ENCODE measurements around the gene RET. TPM values are rescaled to one million over a fixed set of nuclear protein-coding genes. Genes with fewer than 3 reads are reported as not detected.

RET gene
- total RNA-seq, 4 donors from 2014 or later: 1.4 to 3.9 (median 1.8) TPM

DNA sequence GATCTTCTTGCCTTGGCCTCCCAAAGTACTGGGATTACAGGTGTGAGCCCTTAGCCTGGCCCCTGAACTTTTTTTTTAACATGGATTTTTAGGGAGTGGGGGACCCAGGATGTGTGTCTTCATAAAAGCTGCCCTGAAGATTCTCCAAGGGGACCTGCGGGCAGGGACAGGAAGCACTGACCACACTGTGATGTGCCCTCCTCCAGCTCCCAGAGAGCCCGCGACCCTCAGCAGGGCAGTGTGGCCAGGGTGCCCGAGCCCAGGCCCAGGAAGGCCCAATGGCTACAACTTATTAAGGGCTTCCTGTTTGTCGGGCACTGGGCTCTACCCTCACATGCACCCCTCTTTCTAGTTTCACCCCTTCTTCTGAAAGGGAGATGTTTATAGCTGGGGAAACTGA is 2.5 kb upstream of the RET start:
- no CpG with 5 or more reads among the region's 5 CpGs for WGBS, 2 donors (ENCODE audit: low coverage in 1 of 2)
- no peak overlapping the region for H3K4me3 ChIP-seq
- H3K4me1 ChIP-seq: peaks cover 0 to 25% (median 4%) of the 10 kb centered on the region in 3 donors
- H3K27me3 ChIP-seq: peaks cover 92% of the 10 kb centered on the region
- H3K36me3 ChIP-seq: no peaks in the 10 kb centered on the region
- TF ChIP-seq, protein P1, sequence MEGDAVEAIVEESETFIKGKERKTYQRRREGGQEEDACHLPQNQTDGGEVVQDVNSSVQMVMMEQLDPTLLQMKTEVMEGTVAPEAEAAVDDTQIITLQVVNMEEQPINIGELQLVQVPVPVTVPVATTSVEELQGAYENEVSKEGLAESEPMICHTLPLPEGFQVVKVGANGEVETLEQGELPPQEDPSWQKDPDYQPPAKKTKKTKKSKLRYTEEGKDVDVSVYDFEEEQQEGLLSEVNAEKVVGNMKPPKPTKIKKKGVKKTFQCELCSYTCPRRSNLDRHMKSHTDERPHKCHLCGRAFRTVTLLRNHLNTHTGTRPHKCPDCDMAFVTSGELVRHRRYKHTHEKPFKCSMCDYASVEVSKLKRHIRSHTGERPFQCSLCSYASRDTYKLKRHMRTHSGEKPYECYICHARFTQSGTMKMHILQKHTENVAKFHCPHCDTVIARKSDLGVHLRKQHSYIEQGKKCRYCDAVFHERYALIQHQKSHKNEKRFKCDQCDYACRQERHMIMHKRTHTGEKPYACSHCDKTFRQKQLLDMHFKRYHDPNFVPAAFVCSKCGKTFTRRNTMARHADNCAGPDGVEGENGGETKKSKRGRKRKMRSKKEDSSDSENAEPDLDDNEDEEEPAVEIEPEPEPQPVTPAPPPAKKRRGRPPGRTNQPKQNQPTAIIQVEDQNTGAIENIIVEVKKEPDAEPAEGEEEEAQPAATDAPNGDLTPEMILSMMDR (IDR thresholded peaks at IDR 0.05): no peak
- no peak for TF ChIP-seq EP300 (IDR thresholded peaks at IDR 0.05)
- TF ChIP-seq POLR2A (IDR thresholded peaks at IDR 0.05): no peak
- no peak for TF ChIP-seq POLR2AphosphoS5 (IDR thresholded peaks at IDR 0.05)
- H3K27ac ChIP-seq: no peak overlapping the region
- no peak for ATAC-seq
- no peaks in the 10 kb centered on the region for H3K9me3 ChIP-seq

DNA sequence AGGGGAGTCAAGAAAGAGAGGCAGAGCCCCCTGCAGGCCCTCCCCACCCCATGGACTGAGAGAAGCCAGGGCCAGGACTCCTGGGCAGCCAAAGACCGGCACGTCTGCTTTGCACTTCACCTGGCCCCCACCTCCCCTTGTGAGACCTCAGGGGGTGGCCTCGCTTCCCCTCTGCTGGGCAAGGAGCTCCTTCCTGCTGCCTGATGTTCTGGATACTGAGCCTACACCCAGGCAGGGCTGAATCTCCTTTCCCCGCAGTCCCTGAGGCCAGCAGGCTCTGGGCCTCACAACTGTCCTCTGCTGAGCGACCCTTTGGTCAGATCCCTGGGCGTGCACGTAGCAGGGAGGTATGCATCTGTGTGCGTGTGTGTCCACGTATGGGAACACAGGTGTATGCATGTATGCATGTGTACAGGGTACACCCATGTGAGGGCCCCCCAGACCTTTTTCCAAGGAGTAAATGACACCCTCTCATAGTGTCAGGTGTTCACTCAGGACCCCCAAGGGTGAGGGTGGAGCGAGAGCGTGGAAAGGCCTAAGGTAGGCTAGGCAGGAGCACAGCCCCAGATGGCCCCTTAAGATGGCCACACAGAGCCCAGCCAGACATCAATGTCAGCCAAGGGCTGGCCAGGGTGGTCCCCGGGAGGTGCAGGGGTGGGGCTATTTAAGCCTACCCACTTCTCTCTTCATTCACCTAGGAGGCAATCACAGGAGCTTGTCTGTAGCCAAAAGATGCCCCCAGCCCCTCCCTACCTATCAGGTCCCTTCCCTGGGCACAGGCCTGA is 1.9 kb upstream of the RET start:
- Histone ChIP-seq H3K27me3 (peaks cover 90% of the 10 kb centered on the region), H3K9me3 (no peaks in the 10 kb centered on the region), H3K27ac (no peak overlapping the region), H3K4me1 (peaks cover 0 to 25% (median 4%) of the 10 kb centered on the region in 3 donors), H3K36me3 (no peaks in the 10 kb centered on the region), H3K4me3 (no peak overlapping the region)
- 100% methylated on average over 1 of the region's 12 CpGs; no CpG with 5 or more reads in 1 of the 2 donors for WGBS, 2 donors (ENCODE audit: low coverage in 1 of 2)
- no peak for ATAC-seq
- TF ChIP-seq, protein P1 (IDR thresholded peaks at IDR 0.05): no peak
- TF ChIP-seq EP300 (IDR thresholded peaks at IDR 0.05) (no peak), POLR2A (IDR thresholded peaks at IDR 0.05) (no peak)

DNA sequence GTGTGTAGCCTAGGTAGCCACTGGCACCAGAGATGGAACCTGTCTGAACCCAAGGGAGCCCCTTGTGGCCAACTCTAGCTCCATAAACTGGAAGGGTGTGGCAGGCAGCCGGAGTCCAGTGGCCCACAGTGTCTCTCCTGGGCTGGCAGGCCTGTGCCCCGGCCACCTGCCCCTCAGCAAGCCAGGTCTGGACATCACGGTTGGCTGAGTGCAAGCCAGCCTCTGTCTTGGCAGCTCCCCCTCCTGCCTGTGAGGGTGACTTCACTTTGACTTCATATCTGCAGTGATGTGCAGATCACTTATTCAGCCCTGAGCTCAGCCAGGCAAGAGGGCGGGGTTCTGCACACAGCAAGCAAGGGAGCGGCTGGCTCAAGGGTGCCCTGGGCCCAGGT is 1.3 kb upstream of the RET start:
- no peak overlapping the region for H3K27ac ChIP-seq
- no peaks in the 10 kb centered on the region for H3K9me3 ChIP-seq
- peaks cover 0 to 25% (median 4%) of the 10 kb centered on the region in 3 donors for H3K4me1 ChIP-seq
- no peak overlapping the region for H3K4me3 ChIP-seq
- WGBS, 2 donors (ENCODE audit: low coverage in 1 of 2): no CpG with 5 or more reads among the region's 5 CpGs
- no peaks in the 10 kb centered on the region for H3K36me3 ChIP-seq
- no peak for ATAC-seq
- no peak for TF ChIP-seq POLR2AphosphoS5 (IDR thresholded peaks at IDR 0.05)
- TF ChIP-seq EP300 (IDR thresholded peaks at IDR 0.05): no peak
- TF ChIP-seq POLR2A (IDR thresholded peaks at IDR 0.05): no peak
- TF ChIP-seq, protein P1 (IDR thresholded peaks at IDR 0.05): no peak
- H3K27me3 ChIP-seq: peaks cover 92% of the 10 kb centered on the region

DNA sequence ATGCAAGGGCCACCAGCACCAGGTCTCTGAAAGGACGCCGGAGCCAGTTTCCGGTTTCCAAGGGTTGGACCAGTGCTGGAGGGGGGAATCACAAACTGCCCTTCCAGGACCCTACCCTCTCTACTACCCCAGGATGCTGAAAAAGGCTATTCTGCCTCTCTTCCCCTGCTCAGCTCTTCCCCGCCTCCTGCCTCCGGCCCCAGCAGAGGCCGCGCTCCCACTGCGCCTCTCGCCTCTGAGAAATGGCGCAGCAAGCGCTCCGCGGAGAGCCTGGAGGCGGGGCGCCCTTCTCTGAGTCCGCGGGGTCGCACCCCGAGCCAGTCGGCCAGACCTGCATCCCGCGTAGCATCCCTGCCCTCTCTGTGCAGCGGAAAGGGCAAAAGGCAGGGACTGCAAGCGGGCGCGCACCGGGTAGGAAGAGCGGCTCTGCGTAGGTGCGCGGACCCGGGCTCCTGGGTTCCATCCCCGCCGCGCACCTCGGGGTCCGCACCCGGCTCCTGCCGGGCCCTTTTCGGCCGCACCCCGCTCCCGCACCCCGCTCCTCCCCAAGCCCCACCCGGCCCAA is 476 bp upstream of the RET start:
- no peak for ATAC-seq
- Histone ChIP-seq H3K27ac (no peak overlapping the region), H3K4me1 (peaks cover 0 to 25% (median 4%) of the 10 kb centered on the region in 3 donors), H3K9me3 (no peaks in the 10 kb centered on the region), H3K36me3 (no peaks in the 10 kb centered on the region), H3K4me3 (peak overlapping the region in 1 of 2 donors; percentile 54), H3K27me3 (peaks cover 93% of the 10 kb centered on the region)
- TF ChIP-seq, protein P1 (IDR thresholded peaks at IDR 0.05): no peak
- no peak for TF ChIP-seq POLR2AphosphoS5 (IDR thresholded peaks at IDR 0.05)
- TF ChIP-seq POLR2A (IDR thresholded peaks at IDR 0.05): no peak
- no peak for TF ChIP-seq EP300 (IDR thresholded peaks at IDR 0.05)
- WGBS, 2 donors (ENCODE audit: low coverage in 1 of 2): 0 to 23% methylated on average over 3 of the region's 45 CpGs
